Activated T-helper 1 cell treated with anti-CD3 and anti-CD28 coated beads, Interleukin-12 subunit alpha, Interleukin-12 subunit beta, Interleukin-2, Interleukin-4 antibody, amounts not matched to agents 30 ng/mL and 10 ng/mL and 1 ng/mL, durations not matched to agents 14 hours and 24 hours and 36 hours (primary cell): ENCODE results near the gene SENP1. TPM values are rescaled to one million over a fixed set of nuclear protein-coding genes. Genes with fewer than 3 reads are reported as not detected.

Source experiments
- DNase-seq: peaks from one replicate; pipeline ENCODE4 v3.0.0; 2021; ENCODE audit warnings: low spot score
- H3K27ac Mint-ChIP-seq: one replicate; pipeline ENCODE4 v1.8.0; 2021; ENCODE audit warnings: mild to moderate bottlenecking, mixed read lengths
- H3K27me3 Mint-ChIP-seq: one replicate; pipeline ENCODE4 v1.8.0; 2022; ENCODE audit warnings: mild to moderate bottlenecking, moderate library complexity, mixed read lengths; ENCODE audit not compliant: insufficient read depth
- H3K36me3 Mint-ChIP-seq: one replicate; pipeline ENCODE4 v1.8.0; 2021; ENCODE audit warnings: low read depth, mixed read lengths
- H3K4me1 Mint-ChIP-seq: one replicate; pipeline ENCODE4 v1.8.0; 2021; ENCODE audit warnings: low read depth, mixed read lengths
- H3K4me3 Mint-ChIP-seq: one replicate; pipeline ENCODE4 v1.8.0; 2021; ENCODE audit warnings: mild to moderate bottlenecking, moderate library complexity, mixed read lengths
- H3K9me3 Mint-ChIP-seq: one replicate; pipeline ENCODE4 v1.8.0; 2021; ENCODE audit warnings: mixed read lengths
- intact Hi-C: fragments of 100-400 bp; cut with micrococcal nuclease; formaldehyde crosslinking; loops from one replicate; pipeline ENCODE4 v1.15.1; 2024
- total RNA-seq: library from RNA; stranded (reverse); gene quantifications from 2 replicates; pipeline ENCODE4 v1.2.3, GENCODE V29; 2022

SENP1 gene
- total RNA-seq, 1 donor from 2014 or later: 52.2 TPM

- H3K4me3 Mint-ChIP-seq: no peak overlapping the region
- no peak for DNase-seq
- peaks cover 19% of the 10 kb centered on the region for H3K36me3 Mint-ChIP-seq
- no peaks in the 10 kb centered on the region for H3K4me1 Mint-ChIP-seq
- H3K27ac Mint-ChIP-seq: no peak overlapping the region
- no peaks in the 10 kb centered on the region for H3K27me3 Mint-ChIP-seq
- no peaks in the 10 kb centered on the region for H3K9me3 Mint-ChIP-seq
- intact Hi-C loops: no loop called here
Measured at GRCh38 chr12:48053122-48053521, 52.8 kb downstream of the SENP1 start.

- DNase-seq: no peak
- H3K27ac Mint-ChIP-seq: no peak overlapping the region
- H3K36me3 Mint-ChIP-seq: peaks cover 22% of the 10 kb centered on the region
- H3K4me3 Mint-ChIP-seq: no peak overlapping the region
- intact Hi-C loops: no loop called here
- H3K27me3 Mint-ChIP-seq: no peaks in the 10 kb centered on the region
- H3K4me1 Mint-ChIP-seq: no peaks in the 10 kb centered on the region
- no peaks in the 10 kb centered on the region for H3K9me3 Mint-ChIP-seq
Measured at GRCh38 chr12:48051681-48052080, 54.2 kb downstream of the SENP1 start.

GRCh38 chr12:48050174-48050573, 55.7 kb downstream of the SENP1 start:
- no peaks in the 10 kb centered on the region for H3K9me3 Mint-ChIP-seq
- H3K36me3 Mint-ChIP-seq: peaks cover 29% of the 10 kb centered on the region
- DNase-seq: no peak
- no peak overlapping the region for H3K27ac Mint-ChIP-seq
- no peak overlapping the region for H3K4me3 Mint-ChIP-seq
- no peaks in the 10 kb centered on the region for H3K4me1 Mint-ChIP-seq
- intact Hi-C loops: no loop called here
- H3K27me3 Mint-ChIP-seq: no peaks in the 10 kb centered on the region

GRCh38 chr12:48045965-48046518, 59.8 kb downstream of the SENP1 start:
- Mint-ChIP-seq H3K9me3 (no peaks in the 10 kb centered on the region), H3K27me3 (no peaks in the 10 kb centered on the region), H3K4me3 (no peak overlapping the region), H3K4me1 (peaks cover 4% of the 10 kb centered on the region), H3K27ac (no peak overlapping the region), H3K36me3 (peaks cover 36% of the 10 kb centered on the region)
- no peak for DNase-seq
- intact Hi-C loops: no loop called here

GRCh38 chr12:48045061-48045846, 60.6 kb downstream of the SENP1 start:
- H3K9me3 Mint-ChIP-seq: no peaks in the 10 kb centered on the region
- H3K4me1 Mint-ChIP-seq: peaks cover 4% of the 10 kb centered on the region
- peaks cover 35% of the 10 kb centered on the region for H3K36me3 Mint-ChIP-seq
- no peak for DNase-seq
- H3K4me3 Mint-ChIP-seq: no peak overlapping the region
- no peaks in the 10 kb centered on the region for H3K27me3 Mint-ChIP-seq
- no peak overlapping the region for H3K27ac Mint-ChIP-seq
- intact Hi-C loops: no loop called here

GRCh38 chr12:48044396-48044795, 61.5 kb downstream of the SENP1 start:
- no peaks in the 10 kb centered on the region for H3K9me3 Mint-ChIP-seq
- intact Hi-C loops: no loop called here
- peaks cover 35% of the 10 kb centered on the region for H3K36me3 Mint-ChIP-seq
- DNase-seq: no peak
- peaks cover 4% of the 10 kb centered on the region for H3K4me1 Mint-ChIP-seq
- no peak overlapping the region for H3K4me3 Mint-ChIP-seq
- no peak overlapping the region for H3K27ac Mint-ChIP-seq
- H3K27me3 Mint-ChIP-seq: no peaks in the 10 kb centered on the region

GRCh38 chr12:48043771-48044170, 62.1 kb downstream of the SENP1 start:
- no peak for DNase-seq
- H3K27me3 Mint-ChIP-seq: no peaks in the 10 kb centered on the region
- no peak overlapping the region for H3K4me3 Mint-ChIP-seq
- H3K4me1 Mint-ChIP-seq: peaks cover 4% of the 10 kb centered on the region
- H3K27ac Mint-ChIP-seq: no peak overlapping the region
- peaks cover 31% of the 10 kb centered on the region for H3K36me3 Mint-ChIP-seq
- intact Hi-C loops: no loop called here
- no peaks in the 10 kb centered on the region for H3K9me3 Mint-ChIP-seq

GRCh38 chr12:48041591-48042423, 64.1 kb downstream of the SENP1 start:
- H3K36me3 Mint-ChIP-seq: peaks cover 22% of the 10 kb centered on the region
- DNase-seq: no peak
- H3K4me1 Mint-ChIP-seq: peaks cover 12% of the 10 kb centered on the region
- intact Hi-C loops: no loop called here
- no peaks in the 10 kb centered on the region for H3K27me3 Mint-ChIP-seq
- no peak overlapping the region for H3K27ac Mint-ChIP-seq
- H3K9me3 Mint-ChIP-seq: no peaks in the 10 kb centered on the region
- no peak overlapping the region for H3K4me3 Mint-ChIP-seq

- intact Hi-C loops: no loop called here
- no peak for DNase-seq
- H3K27me3 Mint-ChIP-seq: peaks cover 2% of the 10 kb centered on the region
- no peak overlapping the region for H3K4me3 Mint-ChIP-seq
- no peaks in the 10 kb centered on the region for H3K9me3 Mint-ChIP-seq
- H3K4me1 Mint-ChIP-seq: peaks cover 12% of the 10 kb centered on the region
- peaks cover 16% of the 10 kb centered on the region for H3K36me3 Mint-ChIP-seq
- no peak overlapping the region for H3K27ac Mint-ChIP-seq
Measured at GRCh38 chr12:48040354-48040753, 65.5 kb downstream of the SENP1 start.

GRCh38 chr12:48039151-48039550, 66.7 kb downstream of the SENP1 start:
- DNase-seq: no peak
- no peak overlapping the region for H3K4me3 Mint-ChIP-seq
- peaks cover 2% of the 10 kb centered on the region for H3K27me3 Mint-ChIP-seq
- H3K4me1 Mint-ChIP-seq: peaks cover 12% of the 10 kb centered on the region
- H3K27ac Mint-ChIP-seq: no peak overlapping the region
- intact Hi-C loops: no loop called here
- H3K36me3 Mint-ChIP-seq: peaks cover 13% of the 10 kb centered on the region
- H3K9me3 Mint-ChIP-seq: no peaks in the 10 kb centered on the region

GRCh38 chr12:48038085-48038484, 67.8 kb downstream of the SENP1 start:
- intact Hi-C loops: no loop called here
- DNase-seq: no peak
- peaks cover 2% of the 10 kb centered on the region for H3K27me3 Mint-ChIP-seq
- no peak overlapping the region for H3K27ac Mint-ChIP-seq
- no peak overlapping the region for H3K4me3 Mint-ChIP-seq
- H3K4me1 Mint-ChIP-seq: peaks cover 8% of the 10 kb centered on the region
- H3K36me3 Mint-ChIP-seq: peaks cover 5% of the 10 kb centered on the region
- no peaks in the 10 kb centered on the region for H3K9me3 Mint-ChIP-seq

GRCh38 chr12:48037267-48037915, 68.5 kb downstream of the SENP1 start:
- no peak overlapping the region for H3K27ac Mint-ChIP-seq
- no peak for DNase-seq
- no peak overlapping the region for H3K4me3 Mint-ChIP-seq
- peaks cover 2% of the 10 kb centered on the region for H3K36me3 Mint-ChIP-seq
- peaks cover 8% of the 10 kb centered on the region for H3K4me1 Mint-ChIP-seq
- intact Hi-C loops: no loop called here
- H3K27me3 Mint-ChIP-seq: peaks cover 2% of the 10 kb centered on the region
- H3K9me3 Mint-ChIP-seq: no peaks in the 10 kb centered on the region

- no peak for DNase-seq
- intact Hi-C loops: no loop called here
- no peaks in the 10 kb centered on the region for H3K9me3 Mint-ChIP-seq
- no peak overlapping the region for H3K4me3 Mint-ChIP-seq
- H3K36me3 Mint-ChIP-seq: peaks cover 2% of the 10 kb centered on the region
- peaks cover 2% of the 10 kb centered on the region for H3K27me3 Mint-ChIP-seq
- no peak overlapping the region for H3K27ac Mint-ChIP-seq
- H3K4me1 Mint-ChIP-seq: peaks cover 8% of the 10 kb centered on the region
Measured at GRCh38 chr12:48036818-48037217, 69.1 kb downstream of the SENP1 start.
